Measurements from ENCODE around the gene TCEANC2. TPM values are rescaled to one million over a fixed set of nuclear protein-coding genes. Genes with fewer than 3 reads are reported as not detected.
A peak's percentile ranks its signal among the peaks of the same experiment; 100 is the strongest.

Gene TCEANC2
- total and polyA plus RNA-seq, 2 donors (not counting 1 experiment from before 2014, with no cell fraction given): 3.0 to 4.0 TPM

GRCh38 chr1:54052431-54052933 is 926 bp upstream of the TCEANC2 start:
- Histone ChIP-seq H2AFZ (ENCODE audit: low read length) (peak overlapping the region; percentile 92), H3K9me3 (ENCODE audit: control insufficient read depth, insufficient read depth, low read depth, low read length) (no peaks in the 10 kb centered on the region), H3K4me2 (ENCODE audit: extremely low read depth, insufficient read depth, low read length) (peak overlapping the region; percentile 81), H3K79me2 (ENCODE audit: control insufficient read depth, insufficient read depth, low read length) (peaks cover 48% of the 10 kb centered on the region), H3K4me1 (ENCODE audit: control insufficient read depth, extremely low read depth, insufficient read depth, low read length) (peaks cover 2% of the 10 kb centered on the region), H3K4me3 (replicated peaks in 1 of 4; ENCODE audit: control extremely low read depth in 1 of 4, insufficient read depth in 1 of 4, low read depth in 3 of 4, low read length in 4 of 4) (peak overlapping the region; percentile 78 to 94 (median 91)), H4K20me1 (ENCODE audit: control insufficient read depth, extremely low read depth, insufficient read depth, low read length) (no peaks in the 10 kb centered on the region), H3K36me3 (ENCODE audit: control insufficient read depth, insufficient read depth, low read length) (no peaks in the 10 kb centered on the region), H3K9ac (ENCODE audit: insufficient read depth, low read length) (peak overlapping the region; percentile 85), H3K27ac (ENCODE audit: insufficient read depth, low read length) (peak overlapping the region; percentile 93), H3K27me3 (ENCODE audit: control insufficient read depth, insufficient read depth, low read length) (no peaks in the 10 kb centered on the region)
- DNase-seq (ENCODE audit: low read depth in 2 of 2): peak; percentile 47 to 84
- TF ChIP-seq, protein P1, sequence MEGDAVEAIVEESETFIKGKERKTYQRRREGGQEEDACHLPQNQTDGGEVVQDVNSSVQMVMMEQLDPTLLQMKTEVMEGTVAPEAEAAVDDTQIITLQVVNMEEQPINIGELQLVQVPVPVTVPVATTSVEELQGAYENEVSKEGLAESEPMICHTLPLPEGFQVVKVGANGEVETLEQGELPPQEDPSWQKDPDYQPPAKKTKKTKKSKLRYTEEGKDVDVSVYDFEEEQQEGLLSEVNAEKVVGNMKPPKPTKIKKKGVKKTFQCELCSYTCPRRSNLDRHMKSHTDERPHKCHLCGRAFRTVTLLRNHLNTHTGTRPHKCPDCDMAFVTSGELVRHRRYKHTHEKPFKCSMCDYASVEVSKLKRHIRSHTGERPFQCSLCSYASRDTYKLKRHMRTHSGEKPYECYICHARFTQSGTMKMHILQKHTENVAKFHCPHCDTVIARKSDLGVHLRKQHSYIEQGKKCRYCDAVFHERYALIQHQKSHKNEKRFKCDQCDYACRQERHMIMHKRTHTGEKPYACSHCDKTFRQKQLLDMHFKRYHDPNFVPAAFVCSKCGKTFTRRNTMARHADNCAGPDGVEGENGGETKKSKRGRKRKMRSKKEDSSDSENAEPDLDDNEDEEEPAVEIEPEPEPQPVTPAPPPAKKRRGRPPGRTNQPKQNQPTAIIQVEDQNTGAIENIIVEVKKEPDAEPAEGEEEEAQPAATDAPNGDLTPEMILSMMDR (conservative IDR thresholded peaks at IDR 0.05 in 1 of 2, IDR thresholded peaks at IDR 0.05 in 1 of 2; ENCODE audit: low read depth in 1 of 2, low read length in 2 of 2): no peak
- TF ChIP-seq EZH2 (IDR thresholded peaks at IDR 0.05; ENCODE audit: low read length, missing control alignments): no peak

GRCh38 chr1:54053745-54054437 is 483 bp downstream of the TCEANC2 start:
- peak overlapping the region; percentile 93 for H3K27ac ChIP-seq (ENCODE audit: insufficient read depth, low read length)
- peak in 1 of 2 donors; percentile 18 for DNase-seq (ENCODE audit: low read depth in 2 of 2)

GRCh38 chr1:54054438-54054749 is 986 bp downstream of the TCEANC2 start:
- Histone ChIP-seq H3K4me3 (replicated peaks in 1 of 4; ENCODE audit: control extremely low read depth in 1 of 4, insufficient read depth in 1 of 4, low read depth in 3 of 4, low read length in 4 of 4) (peak overlapping the region; percentile 77 to 88 (median 82)), H3K27ac (ENCODE audit: insufficient read depth, low read length) (peak overlapping the region; percentile 93), H3K36me3 (ENCODE audit: control insufficient read depth, insufficient read depth, low read length) (peaks cover 1% of the 10 kb centered on the region), H3K4me2 (ENCODE audit: extremely low read depth, insufficient read depth, low read length) (peak overlapping the region; percentile 42), H2AFZ (ENCODE audit: low read length) (no peak overlapping the region), H3K9ac (ENCODE audit: insufficient read depth, low read length) (no peak overlapping the region), H4K20me1 (ENCODE audit: control insufficient read depth, extremely low read depth, insufficient read depth, low read length) (no peaks in the 10 kb centered on the region), H3K27me3 (ENCODE audit: control insufficient read depth, insufficient read depth, low read length) (no peaks in the 10 kb centered on the region), H3K4me1 (ENCODE audit: control insufficient read depth, extremely low read depth, insufficient read depth, low read length) (no peaks in the 10 kb centered on the region), H3K79me2 (ENCODE audit: control insufficient read depth, insufficient read depth, low read length) (peaks cover 30% of the 10 kb centered on the region), H3K9me3 (ENCODE audit: control insufficient read depth, insufficient read depth, low read depth, low read length) (no peaks in the 10 kb centered on the region)
- TF ChIP-seq, protein P1 (conservative IDR thresholded peaks at IDR 0.05 in 1 of 2, IDR thresholded peaks at IDR 0.05 in 1 of 2; ENCODE audit: low read depth in 1 of 2, low read length in 2 of 2): no peak
- TF ChIP-seq EZH2 (IDR thresholded peaks at IDR 0.05; ENCODE audit: low read length, missing control alignments): no peak
- no peak for DNase-seq (ENCODE audit: low read depth in 2 of 2)

More at GRCh38 chr1:54053745-54054437, 483 bp downstream of the TCEANC2 start:
- H3K9me3 ChIP-seq (ENCODE audit: control insufficient read depth, insufficient read depth, low read depth, low read length): no peaks in the 10 kb centered on the region
- peaks cover 35% of the 10 kb centered on the region for H3K79me2 ChIP-seq (ENCODE audit: control insufficient read depth, insufficient read depth, low read length)
- no peaks in the 10 kb centered on the region for H4K20me1 ChIP-seq (ENCODE audit: control insufficient read depth, extremely low read depth, insufficient read depth, low read length)
- H3K36me3 ChIP-seq (ENCODE audit: control insufficient read depth, insufficient read depth, low read length): peaks cover 1% of the 10 kb centered on the region
- peak overlapping the region; percentile 42 for H3K4me2 ChIP-seq (ENCODE audit: extremely low read depth, insufficient read depth, low read length)
- no peaks in the 10 kb centered on the region for H3K4me1 ChIP-seq (ENCODE audit: control insufficient read depth, extremely low read depth, insufficient read depth, low read length)
- H3K9ac ChIP-seq (ENCODE audit: insufficient read depth, low read length): peak overlapping the region; percentile 78
- peak overlapping the region; percentile 77 to 88 (median 82) for H3K4me3 ChIP-seq (replicated peaks in 1 of 4; ENCODE audit: control extremely low read depth in 1 of 4, insufficient read depth in 1 of 4, low read depth in 3 of 4, low read length in 4 of 4)
- peak overlapping the region; percentile 86 for H2AFZ ChIP-seq (ENCODE audit: low read length)
- TF ChIP-seq EZH2 (IDR thresholded peaks at IDR 0.05; ENCODE audit: low read length, missing control alignments): no peak
- TF ChIP-seq, protein P1 (conservative IDR thresholded peaks at IDR 0.05 in 1 of 2, IDR thresholded peaks at IDR 0.05 in 1 of 2; ENCODE audit: low read depth in 1 of 2, low read length in 2 of 2): no peak
- no peaks in the 10 kb centered on the region for H3K27me3 ChIP-seq (ENCODE audit: control insufficient read depth, insufficient read depth, low read length)

All from fibroblast of lung (primary cell).